Epithelial cell of esophagus (primary cell): Measurements from ENCODE around the gene DBNDD1.

Experiments
- DNase-seq: peaks from one replicate; pipeline ENCODE4 v3.0.0; 2010; ENCODE audit warnings: low read depth
- H3K4me3 ChIP-seq: 2 replicates; pipeline ENCODE4 v1.5.1; 2011; ENCODE audit warnings: mild to moderate bottlenecking, low read length, control low read depth
- TF ChIP-seq, protein P1 (sequence below): IDR thresholded peaks from 2 replicates; pipeline ENCODE4 v1.5.1; 2011; ENCODE audit warnings: low read depth, mild to moderate bottlenecking, low read length, control low read depth, inconsistent platforms; ENCODE audit not compliant: insufficient read depth; ENCODE audit errors: missing control alignments

The DBNDD1 gene

DNA sequence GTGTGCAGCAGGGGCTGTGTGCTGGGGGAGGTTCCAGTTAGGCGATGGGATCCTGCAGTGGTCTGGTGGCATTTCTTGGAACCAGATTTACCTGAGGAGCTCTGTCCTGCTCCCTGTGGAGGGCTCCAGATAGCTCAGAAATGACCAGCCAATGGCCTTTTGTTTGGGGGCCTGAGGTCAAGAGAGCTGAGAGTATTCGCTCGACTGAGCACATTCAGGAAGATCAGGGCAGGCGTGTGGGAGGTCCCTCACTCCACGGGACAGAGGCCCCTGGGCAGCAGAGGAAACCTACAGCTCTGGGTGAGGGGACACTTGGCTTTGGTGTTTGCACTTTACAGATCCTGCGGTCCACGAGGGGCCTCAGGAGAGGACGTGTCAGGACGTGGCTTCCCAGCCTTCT, 52.5 kb downstream of the DBNDD1 start:
- no peak overlapping the region for H3K4me3 ChIP-seq
- DNase-seq = no peak
- TF ChIP-seq, protein P1, sequence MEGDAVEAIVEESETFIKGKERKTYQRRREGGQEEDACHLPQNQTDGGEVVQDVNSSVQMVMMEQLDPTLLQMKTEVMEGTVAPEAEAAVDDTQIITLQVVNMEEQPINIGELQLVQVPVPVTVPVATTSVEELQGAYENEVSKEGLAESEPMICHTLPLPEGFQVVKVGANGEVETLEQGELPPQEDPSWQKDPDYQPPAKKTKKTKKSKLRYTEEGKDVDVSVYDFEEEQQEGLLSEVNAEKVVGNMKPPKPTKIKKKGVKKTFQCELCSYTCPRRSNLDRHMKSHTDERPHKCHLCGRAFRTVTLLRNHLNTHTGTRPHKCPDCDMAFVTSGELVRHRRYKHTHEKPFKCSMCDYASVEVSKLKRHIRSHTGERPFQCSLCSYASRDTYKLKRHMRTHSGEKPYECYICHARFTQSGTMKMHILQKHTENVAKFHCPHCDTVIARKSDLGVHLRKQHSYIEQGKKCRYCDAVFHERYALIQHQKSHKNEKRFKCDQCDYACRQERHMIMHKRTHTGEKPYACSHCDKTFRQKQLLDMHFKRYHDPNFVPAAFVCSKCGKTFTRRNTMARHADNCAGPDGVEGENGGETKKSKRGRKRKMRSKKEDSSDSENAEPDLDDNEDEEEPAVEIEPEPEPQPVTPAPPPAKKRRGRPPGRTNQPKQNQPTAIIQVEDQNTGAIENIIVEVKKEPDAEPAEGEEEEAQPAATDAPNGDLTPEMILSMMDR = no peak

DNA sequence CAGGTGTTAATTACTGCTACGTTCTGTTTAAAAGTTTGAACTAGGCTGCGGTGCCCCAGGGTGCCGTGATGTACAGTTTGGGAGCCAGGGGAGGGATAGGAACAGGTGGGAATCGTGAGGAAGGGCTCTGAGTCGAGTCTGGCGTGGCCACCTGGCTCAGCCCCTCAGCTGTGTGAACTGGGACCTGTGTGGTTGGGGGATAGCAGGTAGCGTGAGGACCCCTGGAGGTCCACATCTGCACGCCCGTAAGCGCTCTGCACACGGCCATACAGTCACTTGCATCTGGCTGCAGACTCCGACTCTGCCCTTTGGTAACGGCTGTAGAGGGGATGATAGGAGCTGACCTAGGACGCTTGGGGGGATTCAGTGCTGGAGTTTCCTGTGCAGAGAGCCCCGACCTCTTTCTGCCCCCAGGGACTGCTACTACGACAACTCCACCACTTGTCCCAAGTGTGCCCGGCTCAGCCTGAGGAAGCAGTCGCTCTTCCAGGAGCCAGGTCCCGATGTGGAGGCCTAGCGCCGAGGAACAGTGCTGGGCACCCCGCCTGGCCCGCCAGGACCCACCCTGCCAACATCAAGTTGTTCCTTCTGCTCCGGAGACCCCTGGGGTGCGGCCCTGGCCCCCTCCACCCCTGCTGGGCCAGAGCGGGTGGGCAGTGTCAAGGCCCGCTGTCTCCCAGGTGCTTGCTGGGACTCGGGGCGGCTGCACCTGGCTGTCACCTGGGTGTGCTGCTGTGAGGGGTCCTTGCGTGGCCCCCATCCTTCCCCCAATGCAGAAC, 53.6 kb downstream of the DBNDD1 start:
- TF ChIP-seq, protein P1 = no peak
- DNase-seq = no peak
- no peak overlapping the region for H3K4me3 ChIP-seq

DNA sequence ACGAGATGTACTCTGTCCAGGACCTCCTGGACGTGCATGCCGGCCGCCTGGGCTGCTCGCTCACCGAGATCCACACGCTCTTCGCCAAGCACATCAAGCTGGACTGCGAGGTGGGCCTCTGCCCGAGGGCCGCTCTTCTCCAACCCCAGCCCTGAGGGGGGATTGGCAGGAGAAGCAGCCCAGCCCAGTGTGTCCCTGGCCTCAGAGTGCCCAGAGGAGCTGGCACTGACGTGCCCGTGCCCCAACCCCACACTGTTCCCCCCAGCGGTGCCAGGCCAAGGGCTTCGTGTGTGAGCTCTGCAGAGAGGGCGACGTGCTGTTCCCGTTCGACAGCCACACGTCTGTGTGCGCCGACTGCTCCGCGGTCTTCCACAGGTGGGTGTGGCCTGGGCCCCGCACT, 55.1 kb downstream of the DBNDD1 start:
- TF ChIP-seq, protein P1 = no peak
- no peak for DNase-seq
- no peak overlapping the region for H3K4me3 ChIP-seq

DNA sequence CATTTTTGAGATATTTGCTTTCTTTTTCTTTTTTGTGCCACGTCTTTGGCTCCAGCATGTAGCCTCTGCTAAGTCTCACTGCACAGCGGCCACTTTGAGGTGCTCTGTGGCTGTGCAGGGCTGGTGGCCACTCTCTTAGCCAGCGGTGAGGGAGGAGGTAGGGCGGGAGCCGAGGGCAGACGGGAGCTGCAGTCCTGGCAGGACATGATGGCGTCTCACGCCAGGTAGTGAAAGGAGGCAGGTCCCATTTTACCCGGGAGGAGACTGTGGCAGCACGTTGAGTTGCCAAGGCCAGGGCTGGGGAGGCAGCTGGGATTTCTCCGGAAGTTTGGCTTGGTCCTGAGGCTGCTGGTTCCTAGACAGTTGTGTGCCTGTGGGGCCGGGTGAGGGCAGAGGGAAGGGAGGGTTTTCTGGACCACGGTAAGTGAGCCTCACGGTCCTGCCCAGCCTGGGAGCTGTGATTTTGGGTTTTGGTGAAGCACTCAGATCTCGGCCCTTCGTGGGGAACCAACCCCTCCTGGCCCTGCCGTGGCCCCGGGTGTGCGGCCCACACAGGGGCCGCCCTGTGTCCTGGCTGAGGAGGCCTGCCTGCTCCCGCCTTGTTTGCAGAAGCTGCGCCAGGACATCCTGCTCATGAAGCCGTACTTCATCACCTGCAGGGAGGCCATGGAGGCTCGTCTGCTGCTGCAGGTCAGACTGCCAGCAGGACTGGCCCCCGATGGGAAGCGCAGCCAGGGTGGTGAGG, 56.3 kb downstream of the DBNDD1 start:
- H3K4me3 ChIP-seq = no peak overlapping the region
- TF ChIP-seq, protein P1 = no peak
- no peak for DNase-seq

DNA sequence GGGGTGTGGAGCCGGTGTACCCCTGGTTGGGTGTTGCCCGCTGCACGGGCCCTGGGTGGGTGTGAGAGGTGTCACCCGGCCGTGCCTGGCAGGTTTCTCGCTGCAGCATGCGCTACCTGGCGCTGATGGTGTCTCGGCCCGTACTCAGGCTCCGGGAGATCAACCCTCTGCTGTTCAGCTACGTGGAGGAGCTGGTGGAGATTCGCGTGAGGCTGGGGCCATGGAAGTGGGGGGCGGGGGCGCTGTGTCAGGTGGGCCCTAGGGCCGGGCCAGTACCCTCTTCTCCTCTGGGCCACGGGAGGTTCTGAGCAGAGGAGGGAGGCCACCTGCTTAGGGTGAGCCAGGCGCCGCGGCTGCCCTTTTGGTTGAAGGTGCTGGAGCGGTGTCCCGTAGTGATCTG, 57.3 kb downstream of the DBNDD1 start:
- no peak for DNase-seq
- TF ChIP-seq, protein P1 = no peak
- no peak overlapping the region for H3K4me3 ChIP-seq

DNA sequence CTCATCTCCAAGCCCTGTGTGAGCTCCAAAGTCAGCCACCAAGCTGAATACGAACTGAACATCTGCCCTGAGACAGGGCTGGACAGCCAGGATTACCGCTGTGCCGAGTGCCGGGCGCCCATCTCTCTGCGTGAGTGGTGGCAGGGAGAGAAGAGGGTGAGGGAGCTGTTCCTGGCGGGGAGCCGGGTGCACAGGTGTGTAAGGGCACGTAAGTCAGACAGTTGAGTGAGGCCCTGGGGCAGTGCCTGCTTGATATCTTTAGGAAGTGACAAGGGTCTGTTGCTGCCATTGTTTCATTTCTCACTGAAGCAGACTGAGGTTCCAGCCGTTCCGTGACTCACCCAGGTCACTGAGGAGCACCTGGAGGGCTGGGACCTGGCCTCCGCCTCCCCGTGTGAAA, 58.3 kb downstream of the DBNDD1 start:
- no peak overlapping the region for H3K4me3 ChIP-seq
- TF ChIP-seq, protein P1 = no peak

More for the DNA sequence above, 58.3 kb downstream of the DBNDD1 start:
- no peak for DNase-seq
